GM21381 (cell line): ENCODE measurements around the gene SLC66A3.
A peak's percentile ranks its signal among the peaks of the same experiment; 100 is the strongest.

Experiments
- ATAC-seq: cut with Tn5 transposase; IDR thresholded peaks from one replicate; pipeline ENCODE4 v1.9.1; 2021; ENCODE audit warnings: mild to moderate bottlenecking, moderate library complexity; ENCODE audit not compliant: unreplicated experiment

Gene SLC66A3

GRCh38 chr2:11133936-11134320 is 21.3 kb upstream of the SLC66A3 start:
- ATAC-seq, result no peak

- ATAC-seq, result no peak
Measured at GRCh38 chr2:11134349-11134748, 20.9 kb upstream of the SLC66A3 start.

GRCh38 chr2:11140492-11140891 is 14.8 kb upstream of the SLC66A3 start:
- no peak for ATAC-seq

GRCh38 chr2:11141319-11141718 is 13.9 kb upstream of the SLC66A3 start:
- no peak for ATAC-seq

GRCh38 chr2:11142330-11142729 is 12.9 kb upstream of the SLC66A3 start:
- ATAC-seq, result no peak

GRCh38 chr2:11142987-11143386 is 12.3 kb upstream of the SLC66A3 start:
- no peak for ATAC-seq

- ATAC-seq, result no peak
Measured at GRCh38 chr2:11144077-11144737, 11.1 kb upstream of the SLC66A3 start.

GRCh38 chr2:11144738-11145079 is 10.6 kb upstream of the SLC66A3 start:
- ATAC-seq, result no peak

- no peak for ATAC-seq
Measured at GRCh38 chr2:11145350-11145749, 9.9 kb upstream of the SLC66A3 start.

- no peak for ATAC-seq
Measured at GRCh38 chr2:11146076-11146475, 9.2 kb upstream of the SLC66A3 start.

- ATAC-seq, result no peak
Measured at GRCh38 chr2:11147263-11147662, 8.0 kb upstream of the SLC66A3 start.

GRCh38 chr2:11152591-11152990 is 2.7 kb upstream of the SLC66A3 start:
- no peak for ATAC-seq

GRCh38 chr2:11154016-11154922 is 998 bp upstream of the SLC66A3 start:
- ATAC-seq, result peak; percentile 25

GRCh38 chr2:11154923-11155380 is 315 bp upstream of the SLC66A3 start:
- peak; percentile 58 for ATAC-seq

GRCh38 chr2:11156396-11157075 is 1.3 kb downstream of the SLC66A3 start:
- ATAC-seq, result no peak

GRCh38 chr2:11157296-11157695 is 2.0 kb downstream of the SLC66A3 start:
- no peak for ATAC-seq

- no peak for ATAC-seq
Measured at GRCh38 chr2:11157731-11158130, 2.5 kb downstream of the SLC66A3 start.

- no peak for ATAC-seq
Measured at GRCh38 chr2:11158916-11159573, 3.8 kb downstream of the SLC66A3 start.

- ATAC-seq, result no peak
Measured at GRCh38 chr2:11159574-11160170, 4.4 kb downstream of the SLC66A3 start.

GRCh38 chr2:11160256-11160655 is 5.0 kb downstream of the SLC66A3 start:
- no peak for ATAC-seq
